Uterus (tissue), 2 donors: ENCODE data around the gene TMEM247.

Experiments used
- POLR2A ChIP-seq, 2 donors: fragments of 450-650 bp; IDR thresholded peaks; one replicate each; pipeline ENCODE4 v1.6.1; 2016; ENCODE audit warnings: antibody characterized with exemption in 2 of 2, mild to moderate bottlenecking in 1 of 2, moderate library complexity in 1 of 2
- TF ChIP-seq, protein P1 (sequence below), 4 experiments: fragments of 200-600 bp in 2 of 4; fragments of 450-650 bp in 2 of 4; sonication (generic) in 2 of 4; IDR thresholded peaks; one replicate each; pipeline ENCODE4 v1.5.1; 2016 to 2019; ENCODE audit warnings: antibody characterized with exemption in 4 of 4, mild to moderate bottlenecking in 2 of 4, moderate library complexity in 1 of 4

DNA sequence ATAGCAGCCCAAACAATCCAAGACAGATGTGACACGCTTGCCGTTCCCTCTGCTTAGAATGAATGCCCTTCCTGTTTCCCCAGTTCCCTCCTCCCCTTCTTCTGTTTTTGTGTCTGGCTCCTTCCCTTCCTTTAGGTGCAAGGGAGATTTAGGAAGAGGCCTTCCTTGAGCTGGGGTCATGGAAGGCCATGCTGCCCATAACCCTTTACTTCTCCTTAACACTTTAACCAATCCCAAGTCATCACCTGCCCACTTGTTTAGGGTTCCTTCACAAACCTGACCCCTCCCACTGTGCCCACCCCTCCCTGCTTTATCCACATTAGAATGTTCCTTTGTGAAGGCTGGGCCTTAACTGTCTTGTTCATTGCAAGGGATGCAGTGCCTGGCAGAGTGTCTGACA lies 24.9 kb downstream of the TMEM247 start:
- TF ChIP-seq, protein P1, sequence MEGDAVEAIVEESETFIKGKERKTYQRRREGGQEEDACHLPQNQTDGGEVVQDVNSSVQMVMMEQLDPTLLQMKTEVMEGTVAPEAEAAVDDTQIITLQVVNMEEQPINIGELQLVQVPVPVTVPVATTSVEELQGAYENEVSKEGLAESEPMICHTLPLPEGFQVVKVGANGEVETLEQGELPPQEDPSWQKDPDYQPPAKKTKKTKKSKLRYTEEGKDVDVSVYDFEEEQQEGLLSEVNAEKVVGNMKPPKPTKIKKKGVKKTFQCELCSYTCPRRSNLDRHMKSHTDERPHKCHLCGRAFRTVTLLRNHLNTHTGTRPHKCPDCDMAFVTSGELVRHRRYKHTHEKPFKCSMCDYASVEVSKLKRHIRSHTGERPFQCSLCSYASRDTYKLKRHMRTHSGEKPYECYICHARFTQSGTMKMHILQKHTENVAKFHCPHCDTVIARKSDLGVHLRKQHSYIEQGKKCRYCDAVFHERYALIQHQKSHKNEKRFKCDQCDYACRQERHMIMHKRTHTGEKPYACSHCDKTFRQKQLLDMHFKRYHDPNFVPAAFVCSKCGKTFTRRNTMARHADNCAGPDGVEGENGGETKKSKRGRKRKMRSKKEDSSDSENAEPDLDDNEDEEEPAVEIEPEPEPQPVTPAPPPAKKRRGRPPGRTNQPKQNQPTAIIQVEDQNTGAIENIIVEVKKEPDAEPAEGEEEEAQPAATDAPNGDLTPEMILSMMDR (IDR thresholded peaks at IDR 0.05), result no peak
- no peak for TF ChIP-seq POLR2A (IDR thresholded peaks at IDR 0.05)
